ENCODE results near the gene DIPK1B.

Gene DIPK1B

GRCh38 chr9:136711751-136712689 lies at the start of gene DIPK1B:
TSS of gene DIPK1B (plus strand) at chr9:136712572. CDS start at chr9:136712666, 94 bp downstream.
- no peak for TF ChIP-seq ZFX (IDR thresholded peaks at IDR 0.05)
- TF ChIP-seq CTCF (conservative IDR thresholded peaks at IDR 0.05): no peak
- peak within 1 kb of the TSS; percentile 79 for H3K27ac ChIP-seq

- H3K27ac ChIP-seq: no peak within 1 kb of the TSS
- TF ChIP-seq CTCF (conservative IDR thresholded peaks at IDR 0.05): no peak
- TF ChIP-seq ZFX (IDR thresholded peaks at IDR 0.05): no peak
Measured at GRCh38 chr9:136662656-136663581, 49.5 kb upstream of the DIPK1B start, which contains the start of gene EGFL7. TSS of gene EGFL7 (plus strand) at chr9:136662916. CDS start at chr9:136668283, 5,367 bp downstream.

GRCh38 chr9:136664000-136664915 lies 48.1 kb upstream of the DIPK1B start:
- TF ChIP-seq ZFX (IDR thresholded peaks at IDR 0.05) (no peak), CTCF (conservative IDR thresholded peaks at IDR 0.05) (no peak)
- no peak overlapping the region for H3K27ac ChIP-seq

- TF ChIP-seq ZFX (IDR thresholded peaks at IDR 0.05): no peak
- no peak overlapping the region; the same call in 1 of the 2 replicates for H3K27ac ChIP-seq
Measured at GRCh38 chr9:136665111-136665703, 47.2 kb upstream of the DIPK1B start.

GRCh38 chr9:136665704-136666371 lies 46.5 kb upstream of the DIPK1B start:
- peak; percentile 80 for TF ChIP-seq CTCF (conservative IDR thresholded peaks at IDR 0.05)
- TF ChIP-seq ZFX (IDR thresholded peaks at IDR 0.05): no peak
- peak overlapping the region; percentile 12; the same call in 1 of the 2 replicates for H3K27ac ChIP-seq

GRCh38 chr9:136666372-136667213 lies 45.8 kb upstream of the DIPK1B start:
- H3K27ac ChIP-seq: peak overlapping the region; percentile 12; the same call in 1 of the 2 replicates
- TF ChIP-seq CTCF (conservative IDR thresholded peaks at IDR 0.05) (no peak), ZFX (IDR thresholded peaks at IDR 0.05) (no peak)
